ENCODE results near the gene SHKBP1. TPM values are rescaled to one million over a fixed set of nuclear protein-coding genes. Genes with fewer than 3 reads are reported as not detected.

The SHKBP1 gene
- total RNA-seq, 1 experiment from 2014 or later, result 92.9 TPM

GRCh38 chr19:40565355-40565754 is 11.3 kb upstream of the SHKBP1 start:
- Histone ChIP-seq H3K27me3 (ENCODE audit: insufficient read depth, low read length) (peaks cover 27% of the 10 kb centered on the region), H3K79me1 (ENCODE audit: insufficient read depth, low read depth, low read length, poor library complexity, severe bottlenecking) (no peaks in the 10 kb centered on the region), H3K14ac (ENCODE audit: insufficient read depth, low read length) (no peak overlapping the region), H3K23ac (ENCODE audit: insufficient read length, low read depth, low read length) (no peak overlapping the region), H3K18ac (ENCODE audit: insufficient read length, low read depth, low read length) (no peak overlapping the region), H4K20me1 (ENCODE audit: control insufficient read depth, insufficient read depth, insufficient read length) (no peaks in the 10 kb centered on the region), H3K56ac (ENCODE audit: insufficient read length, low read depth, low read length) (no peak overlapping the region), H3K4me1 (ENCODE audit: insufficient read depth, low read length) (no peaks in the 10 kb centered on the region), H3T11ph (ENCODE audit: low read length) (no peak overlapping the region), H2AK5ac (ENCODE audit: insufficient read length, low read length) (no peak overlapping the region), H2BK5ac (ENCODE audit: insufficient read length, low read length) (no peak overlapping the region), H2BK15ac (ENCODE audit: low read depth, low read length) (0 out of 2 replicates have a peak overlapping the region, but pooled peaks have one; percentile 2), H2BK20ac (ENCODE audit: low read depth, low read length, poor library complexity, severe bottlenecking) (no peak overlapping the region), H4K8ac (replicated peaks; ENCODE audit: insufficient read length, low read depth, low read length) (no peak overlapping the region), H3K9ac (ENCODE audit: extremely low read depth, insufficient read length, low read length) (no peak overlapping the region), H3K4ac (ENCODE audit: low read depth, low read length) (no peak overlapping the region), H2BK12ac (ENCODE audit: insufficient read length, low read depth, low read length) (no peak overlapping the region), H3K27ac (ENCODE audit: insufficient read length, low read depth, low read length) (no peak overlapping the region), H3K9me3 (ENCODE audit: control insufficient read depth, low read depth, low read length) (no peaks in the 10 kb centered on the region), H2AFZ (ENCODE audit: low read length) (no peak overlapping the region), H4K5ac (ENCODE audit: insufficient read length, low read depth, low read length) (no peak overlapping the region), H3K79me2 (ENCODE audit: insufficient read depth, low read length) (no peaks in the 10 kb centered on the region), H3K4me2 (ENCODE audit: insufficient read depth, insufficient read length, low read length) (no peak overlapping the region), H3K23me2 (ENCODE audit: insufficient read length, low read depth, low read length, poor library complexity, severe bottlenecking) (peaks cover 4% of the 10 kb centered on the region), H2BK120ac (ENCODE audit: low read depth, low read length, poor library complexity, severe bottlenecking) (no peak overlapping the region), H4K91ac (ENCODE audit: insufficient read length, low read depth, low read length) (no peak overlapping the region)
- H3K36me3 Mint-ChIP-seq (ENCODE audit: insufficient read depth in 1 of 3, low read depth in 3 of 3), result no peaks in the 10 kb centered on the region; a peak in 1 of 7 replicates
- no peak for DNase-seq
- WGBS (ENCODE audit: extremely low coverage, insufficient read length, low lambda C conversion rate), result no CpG with 5 or more reads among the region's 7 CpGs
- peaks cover 6 to 9% of the 10 kb centered on the region in 2 experiments for H3K4me1 Mint-ChIP-seq
- peaks cover 82% of the 10 kb centered on the region for H3K27me3 Mint-ChIP-seq (ENCODE audit: low read depth)
- no peak for TF ChIP-seq CTCF (conservative IDR thresholded peaks at IDR 0.05)
- H3K9me3 Mint-ChIP-seq, result peaks cover 0 to 7% of the 10 kb centered on the region in 2 experiments; a peak in 1 of 5 replicates
- no peak overlapping the region for H3K4me3 Mint-ChIP-seq
- no peak overlapping the region for H3K27ac Mint-ChIP-seq
